Calu3 (cell line): ENCODE data around the gene ZNF865. TPM values are rescaled to one million over a fixed set of nuclear protein-coding genes. Genes with fewer than 3 reads are reported as not detected.

Experiments
- BruUV-seq: library from RNA; stranded (reverse); fragments of 400-500 nt; replicated peaks from 2 replicates; lab custom pipeline; 2021; lab: Mats Ljungman, UMichigan
- CTCF ChIA-PET: fragments of 300-600 bp; sonication (Branson Sonifier 250); formaldehyde crosslinking; loops from one replicate; lab custom pipeline; 2022; ENCODE audit warnings: antibody characterized with exemption; lab: Charles Lee
- DNase-seq: peaks from one replicate; pipeline ENCODE4 v3.0.0; 2022
- H3K27ac Mint-ChIP-seq: one replicate; pipeline ENCODE4 v1.8.0; 2022; ENCODE audit warnings: mixed read lengths; ENCODE audit not compliant: unreplicated experiment
- H3K27me3 Mint-ChIP-seq: one replicate; pipeline ENCODE4 v1.8.0; 2022; ENCODE audit warnings: mixed read lengths; ENCODE audit not compliant: unreplicated experiment
- H3K36me3 Mint-ChIP-seq: one replicate; pipeline ENCODE4 v1.8.0; 2022; ENCODE audit warnings: mild to moderate bottlenecking, moderate library complexity, mixed read lengths; ENCODE audit not compliant: insufficient read depth, unreplicated experiment
- H3K4me1 Mint-ChIP-seq: one replicate; pipeline ENCODE4 v1.8.0; 2022; ENCODE audit warnings: mild to moderate bottlenecking, low read depth, mixed read lengths; ENCODE audit not compliant: unreplicated experiment
- H3K4me3 Mint-ChIP-seq: one replicate; pipeline ENCODE4 v1.8.0; 2022; ENCODE audit warnings: mild to moderate bottlenecking, low read depth, moderate library complexity, mixed read lengths; ENCODE audit not compliant: unreplicated experiment
- H3K9me3 Mint-ChIP-seq: one replicate; pipeline ENCODE4 v1.8.0; 2022; ENCODE audit warnings: low read depth, mixed read lengths; ENCODE audit not compliant: unreplicated experiment
- intact Hi-C: fragments of 100-400 bp; cut with micrococcal nuclease; formaldehyde crosslinking; loops from one replicate; pipeline ENCODE4 v1.10.0; 2022; ENCODE audit not compliant: unreplicated experiment
- total RNA-seq: library from RNA; stranded (reverse); gene quantifications from 2 replicates; pipeline ENCODE4 v1.2.3, GENCODE V29; 2022
- TF ChIP-seq, protein P1 (sequence below): fragments of 200-600 bp; IDR thresholded peaks from one replicate; pipeline ENCODE4 v1.8.0; 2022; ENCODE audit warnings: antibody characterized with exemption; ENCODE audit not compliant: unreplicated experiment

The ZNF865 gene
- total RNA-seq, 1 experiment from 2014 or later: 29.6 TPM

DNA sequence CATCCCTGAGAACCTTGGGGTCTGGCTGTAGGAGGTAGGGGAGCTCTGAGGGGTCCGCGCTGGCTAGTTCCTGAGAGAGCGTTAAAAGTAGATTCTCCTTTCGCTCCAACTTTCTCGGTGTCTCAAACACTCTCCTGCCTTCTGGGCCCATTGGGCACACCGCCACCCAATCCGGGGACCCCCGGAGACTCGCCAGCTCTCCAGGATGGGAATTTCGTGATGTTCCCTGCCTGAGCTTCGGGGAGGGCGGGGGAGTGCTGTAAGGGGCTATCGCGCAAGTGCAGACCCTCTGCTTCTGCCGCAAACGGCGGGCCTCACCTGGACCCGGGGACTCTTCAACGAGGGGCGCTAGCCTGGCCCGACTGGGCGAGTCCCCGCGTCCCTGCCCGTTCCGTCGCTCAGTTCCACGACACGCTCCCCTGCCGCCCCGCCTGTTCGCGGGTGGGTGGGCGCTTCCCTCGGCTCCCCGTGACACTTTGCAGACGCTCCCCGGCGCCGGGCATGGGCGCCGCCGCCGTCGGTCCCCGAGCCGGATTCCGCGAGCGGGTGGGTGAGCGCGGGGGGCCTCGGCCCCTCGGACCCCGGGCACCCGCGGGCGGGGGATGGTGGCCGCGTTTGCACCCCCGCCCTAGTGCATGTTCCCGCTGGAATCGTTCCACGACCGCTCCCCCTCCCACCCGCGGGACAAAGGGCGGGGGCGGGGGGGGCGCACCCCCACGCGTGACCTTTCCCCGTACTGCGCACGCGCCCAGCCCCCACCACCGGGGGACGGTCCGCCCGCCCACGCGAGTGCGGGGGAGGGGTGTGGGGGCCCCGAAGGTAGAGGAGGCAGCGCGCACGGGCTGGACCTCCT lies 42.5 kb downstream of the ZNF865 start, which contains the start of gene CCDC106:
CCDC106 (plus strand) TSS at position 481 of the 853 bp plus-strand sequence. CDS start 835 bp downstream, outside the sequence.
- H3K9me3 Mint-ChIP-seq: no peaks in the 10 kb centered on the region
- BruUV-seq: no TSS peak
- H3K27ac Mint-ChIP-seq: peak within 1 kb of the TSS; percentile 81
- peak; percentile 73 for DNase-seq
- intact Hi-C loops: no loop called here
- CTCF ChIA-PET: interaction anchor here (0.6 to 1.2 kb wide), 4 partner anchors 9 to 58 kb away, joined by 3 to 5 read pairs (median 4); no protein-coding TSS in a partner anchor
- H3K36me3 Mint-ChIP-seq: peaks cover 72% of the 10 kb centered on the region
- peak within 1 kb of the TSS; percentile 87 for H3K4me3 Mint-ChIP-seq
- H3K4me1 Mint-ChIP-seq: peaks cover 18% of the 10 kb centered on the region
- H3K27me3 Mint-ChIP-seq: no peaks in the 10 kb centered on the region
- TF ChIP-seq, protein P1, sequence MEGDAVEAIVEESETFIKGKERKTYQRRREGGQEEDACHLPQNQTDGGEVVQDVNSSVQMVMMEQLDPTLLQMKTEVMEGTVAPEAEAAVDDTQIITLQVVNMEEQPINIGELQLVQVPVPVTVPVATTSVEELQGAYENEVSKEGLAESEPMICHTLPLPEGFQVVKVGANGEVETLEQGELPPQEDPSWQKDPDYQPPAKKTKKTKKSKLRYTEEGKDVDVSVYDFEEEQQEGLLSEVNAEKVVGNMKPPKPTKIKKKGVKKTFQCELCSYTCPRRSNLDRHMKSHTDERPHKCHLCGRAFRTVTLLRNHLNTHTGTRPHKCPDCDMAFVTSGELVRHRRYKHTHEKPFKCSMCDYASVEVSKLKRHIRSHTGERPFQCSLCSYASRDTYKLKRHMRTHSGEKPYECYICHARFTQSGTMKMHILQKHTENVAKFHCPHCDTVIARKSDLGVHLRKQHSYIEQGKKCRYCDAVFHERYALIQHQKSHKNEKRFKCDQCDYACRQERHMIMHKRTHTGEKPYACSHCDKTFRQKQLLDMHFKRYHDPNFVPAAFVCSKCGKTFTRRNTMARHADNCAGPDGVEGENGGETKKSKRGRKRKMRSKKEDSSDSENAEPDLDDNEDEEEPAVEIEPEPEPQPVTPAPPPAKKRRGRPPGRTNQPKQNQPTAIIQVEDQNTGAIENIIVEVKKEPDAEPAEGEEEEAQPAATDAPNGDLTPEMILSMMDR: no peak

DNA sequence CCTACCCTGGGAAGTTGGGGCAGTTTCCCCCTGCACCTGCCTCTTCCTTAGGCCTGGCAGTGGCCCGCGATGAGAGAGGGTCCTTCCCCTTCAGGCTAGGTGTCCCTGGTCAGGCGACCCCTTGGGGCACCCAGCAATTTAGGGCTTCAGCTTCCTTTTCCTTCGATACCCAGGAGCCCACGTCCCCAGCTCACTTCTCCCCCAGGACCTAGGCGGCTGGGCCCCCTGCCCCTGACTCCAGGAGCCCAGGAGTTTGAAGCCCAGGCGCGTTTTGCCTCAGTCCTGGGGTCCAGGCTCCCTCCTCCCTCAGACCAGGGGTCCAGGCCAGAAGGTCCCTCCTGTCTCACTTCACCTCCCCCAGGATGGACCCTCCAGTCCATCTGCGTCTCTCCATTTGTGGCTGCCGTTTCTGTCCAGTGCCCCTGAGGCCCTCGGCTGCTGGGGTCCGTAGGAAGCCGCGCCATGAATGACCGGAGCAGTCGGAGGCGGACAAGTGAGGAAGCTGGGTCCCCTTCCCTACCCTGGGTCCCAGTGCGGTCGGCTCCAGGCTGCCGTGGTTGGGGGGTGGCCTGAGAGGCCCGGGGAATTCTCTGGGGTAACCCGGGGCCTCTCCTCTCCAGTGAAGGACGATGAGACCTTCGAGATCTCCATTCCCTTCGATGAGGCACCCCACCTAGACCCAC lies 43.3 kb downstream of the ZNF865 start:
- CTCF ChIA-PET: no interaction called here
- Mint-ChIP-seq H3K4me1 (peaks cover 10% of the 10 kb centered on the region), H3K27ac (peak overlapping the region; percentile 81), H3K36me3 (peaks cover 72% of the 10 kb centered on the region), H3K4me3 (peak overlapping the region; percentile 87), H3K27me3 (no peaks in the 10 kb centered on the region), H3K9me3 (no peaks in the 10 kb centered on the region)
- TF ChIP-seq, protein P1: no peak
- BruUV-seq: no TSS peak
- intact Hi-C loops: no loop called here
- DNase-seq: no peak

DNA sequence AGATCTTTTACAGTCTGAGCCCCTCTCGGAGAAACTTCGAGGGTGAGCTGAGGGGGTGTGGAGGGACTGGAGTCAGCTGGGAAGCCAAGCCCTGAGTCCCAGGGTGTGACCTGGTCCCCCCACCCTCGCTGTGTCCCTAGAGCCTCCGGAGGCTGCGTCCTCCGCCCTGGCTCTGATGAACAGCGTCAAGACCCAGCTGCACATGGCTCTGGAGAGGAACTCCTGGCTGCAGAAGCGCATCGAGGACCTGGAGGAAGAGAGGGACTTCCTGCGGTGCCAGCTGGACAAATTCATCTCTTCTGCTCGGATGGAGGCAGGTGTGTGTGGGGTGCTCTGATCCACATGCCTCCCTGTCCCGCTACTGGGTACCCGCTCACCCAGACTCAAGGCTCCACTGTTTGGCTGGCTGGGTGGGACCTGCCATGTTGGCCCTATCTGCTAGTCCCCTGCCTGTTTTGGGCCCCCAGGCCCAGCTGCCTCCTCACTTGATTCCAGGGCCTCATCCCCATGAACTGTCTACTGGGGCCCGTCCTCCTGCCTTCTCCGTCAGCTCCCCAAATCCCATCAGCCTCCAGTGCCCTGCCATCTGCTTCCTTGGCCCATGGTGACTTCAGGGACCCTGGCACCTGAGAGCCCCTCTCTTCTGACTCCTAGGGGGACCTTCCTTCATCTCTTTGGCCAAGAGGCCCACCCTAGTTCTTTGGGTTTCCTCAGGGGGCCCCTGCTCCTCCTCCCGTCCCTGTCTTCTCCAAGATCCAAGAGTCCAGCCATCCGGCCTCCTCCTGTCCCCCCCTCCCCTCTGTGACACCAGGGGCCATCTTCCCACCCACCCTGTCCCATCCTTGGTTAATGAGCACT lies 44.0 kb downstream of the ZNF865 start:
- peaks cover 3% of the 10 kb centered on the region for H3K4me1 Mint-ChIP-seq
- intact Hi-C loops: loop anchor here (10.0 kb wide), 1 partner anchor 155 kb away; no protein-coding TSS in a partner anchor
- CTCF ChIA-PET: no interaction called here
- TF ChIP-seq, protein P1: no peak
- no peaks in the 10 kb centered on the region for H3K27me3 Mint-ChIP-seq
- H3K9me3 Mint-ChIP-seq: no peaks in the 10 kb centered on the region
- H3K36me3 Mint-ChIP-seq: peaks cover 72% of the 10 kb centered on the region
- DNase-seq: no peak
- BruUV-seq: no TSS peak
- H3K27ac Mint-ChIP-seq: peak overlapping the region; percentile 81
- peak overlapping the region; percentile 87 for H3K4me3 Mint-ChIP-seq

DNA sequence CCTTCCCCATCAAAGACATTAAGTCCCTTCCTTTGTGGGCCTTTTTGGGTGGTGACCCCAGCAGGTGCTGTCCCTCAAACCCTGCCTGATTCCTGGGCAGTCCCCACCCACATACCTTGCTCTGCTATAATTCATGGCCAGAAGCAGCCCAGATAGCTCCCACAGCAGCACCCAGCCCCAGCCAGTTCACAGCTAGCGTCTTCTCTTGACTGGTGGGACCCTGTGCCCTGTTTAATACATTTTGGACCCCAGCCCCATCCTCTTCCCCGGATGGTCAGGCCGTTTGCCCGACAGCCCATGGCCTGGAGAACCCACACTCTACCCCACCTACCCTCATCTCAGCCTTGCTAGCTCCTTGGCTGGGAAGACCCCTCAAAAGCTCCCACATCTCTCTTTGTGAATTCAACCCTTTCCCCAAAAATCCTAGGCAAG lies 44.7 kb downstream of the ZNF865 start:
- H3K36me3 Mint-ChIP-seq: peaks cover 73% of the 10 kb centered on the region
- TF ChIP-seq, protein P1: no peak
- H3K27ac Mint-ChIP-seq: no peak overlapping the region
- CTCF ChIA-PET: no interaction called here
- intact Hi-C loops: loop anchor here (10.0 kb wide), 1 partner anchor 155 kb away; no protein-coding TSS in a partner anchor
- H3K4me1 Mint-ChIP-seq: no peaks in the 10 kb centered on the region
- H3K4me3 Mint-ChIP-seq: peak overlapping the region; percentile 87
- no peak for DNase-seq
- no TSS peak for BruUV-seq
- no peaks in the 10 kb centered on the region for H3K9me3 Mint-ChIP-seq
- H3K27me3 Mint-ChIP-seq: no peaks in the 10 kb centered on the region
